GM06990 (cell line): Measurements from ENCODE around the gene CACNA2D2.

Experiments used
- DNase-seq: peaks from one replicate; pipeline ENCODE4 v3.0.0-alpha.2; 2011; ENCODE audit not compliant: insufficient read length; ENCODE audit errors: extremely low read depth
- H3K27me3 ChIP-seq: replicated peaks from 2 replicates; pipeline ENCODE4 v1.6.0; 2011; ENCODE audit warnings: low read length; ENCODE audit not compliant: control insufficient read depth, insufficient read depth
- H3K36me3 ChIP-seq: 2 replicates; pipeline ENCODE4 v1.5.1; 2011; ENCODE audit warnings: low read length; ENCODE audit not compliant: control insufficient read depth, insufficient read depth
- H3K4me3 ChIP-seq: replicated peaks from 2 replicates; pipeline ENCODE4 v1.5.1; 2011; ENCODE audit warnings: low read depth, mild to moderate bottlenecking, control low read depth, low read length
- TF ChIP-seq, protein P1 (sequence below): IDR thresholded peaks from 2 replicates; pipeline ENCODE4 v1.5.1; 2011; ENCODE audit warnings: low read length, control low read depth, mild to moderate bottlenecking, inconsistent platforms; ENCODE audit not compliant: insufficient read depth, poor library complexity, severe bottlenecking

CACNA2D2 gene

DNA sequence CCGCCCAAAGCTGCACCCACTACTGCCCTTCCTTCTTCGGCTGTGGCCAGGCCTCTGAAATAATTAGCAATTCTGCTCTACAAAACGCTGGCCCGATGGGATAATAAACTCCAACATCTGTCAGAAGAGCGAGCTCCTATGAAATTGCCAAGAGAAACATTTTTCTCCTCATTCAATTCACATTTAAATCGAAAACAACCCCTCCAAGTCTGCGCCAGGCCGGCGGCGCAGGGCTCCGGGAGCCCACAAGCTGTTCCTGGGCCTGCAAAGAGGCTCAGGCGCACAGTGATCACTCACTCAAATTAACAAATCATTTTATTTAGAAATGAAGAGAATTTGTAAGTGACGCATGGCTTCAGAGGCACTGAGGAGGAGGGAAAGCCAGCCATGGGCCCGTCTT, 88.8 kb downstream of the CACNA2D2 start:
- no peaks in the 10 kb centered on the region for H3K36me3 ChIP-seq
- H3K4me3 ChIP-seq = no peak overlapping the region
- H3K27me3 ChIP-seq = no peaks in the 10 kb centered on the region; the same call in none of the 2 replicates
- TF ChIP-seq, protein P1, sequence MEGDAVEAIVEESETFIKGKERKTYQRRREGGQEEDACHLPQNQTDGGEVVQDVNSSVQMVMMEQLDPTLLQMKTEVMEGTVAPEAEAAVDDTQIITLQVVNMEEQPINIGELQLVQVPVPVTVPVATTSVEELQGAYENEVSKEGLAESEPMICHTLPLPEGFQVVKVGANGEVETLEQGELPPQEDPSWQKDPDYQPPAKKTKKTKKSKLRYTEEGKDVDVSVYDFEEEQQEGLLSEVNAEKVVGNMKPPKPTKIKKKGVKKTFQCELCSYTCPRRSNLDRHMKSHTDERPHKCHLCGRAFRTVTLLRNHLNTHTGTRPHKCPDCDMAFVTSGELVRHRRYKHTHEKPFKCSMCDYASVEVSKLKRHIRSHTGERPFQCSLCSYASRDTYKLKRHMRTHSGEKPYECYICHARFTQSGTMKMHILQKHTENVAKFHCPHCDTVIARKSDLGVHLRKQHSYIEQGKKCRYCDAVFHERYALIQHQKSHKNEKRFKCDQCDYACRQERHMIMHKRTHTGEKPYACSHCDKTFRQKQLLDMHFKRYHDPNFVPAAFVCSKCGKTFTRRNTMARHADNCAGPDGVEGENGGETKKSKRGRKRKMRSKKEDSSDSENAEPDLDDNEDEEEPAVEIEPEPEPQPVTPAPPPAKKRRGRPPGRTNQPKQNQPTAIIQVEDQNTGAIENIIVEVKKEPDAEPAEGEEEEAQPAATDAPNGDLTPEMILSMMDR = no peak
- no peak for DNase-seq

DNA sequence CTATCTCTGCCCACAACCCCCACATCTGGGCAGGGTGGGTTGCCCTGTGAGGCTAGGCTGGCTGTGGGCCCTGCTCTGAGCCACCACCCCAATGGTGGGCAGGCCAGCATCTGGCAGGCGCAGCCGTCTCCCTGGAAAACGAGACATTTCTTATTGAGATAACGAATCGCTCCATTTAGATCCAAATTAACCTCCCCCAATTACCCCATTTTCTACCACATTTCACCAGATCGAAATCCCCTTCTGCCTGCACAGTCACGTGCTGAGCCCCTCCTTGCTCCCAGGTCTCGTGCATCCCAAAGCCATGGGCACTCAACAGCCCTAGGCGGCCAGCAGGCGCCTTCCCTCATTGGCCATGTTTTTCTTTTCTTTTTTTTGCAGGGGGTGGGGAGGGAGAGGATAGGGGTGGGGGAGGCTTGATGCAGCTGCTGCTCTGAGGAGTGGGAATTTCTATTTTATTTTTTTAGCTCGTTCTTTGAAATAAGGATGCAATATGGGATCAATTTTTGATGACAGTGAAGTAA, 91.1 kb downstream of the CACNA2D2 start:
- Histone ChIP-seq H3K36me3 (no peaks in the 10 kb centered on the region), H3K27me3 (peaks cover 4% of the 10 kb centered on the region), H3K4me3 (no peak overlapping the region)
- no peak for DNase-seq
- TF ChIP-seq, protein P1 = no peak

DNA sequence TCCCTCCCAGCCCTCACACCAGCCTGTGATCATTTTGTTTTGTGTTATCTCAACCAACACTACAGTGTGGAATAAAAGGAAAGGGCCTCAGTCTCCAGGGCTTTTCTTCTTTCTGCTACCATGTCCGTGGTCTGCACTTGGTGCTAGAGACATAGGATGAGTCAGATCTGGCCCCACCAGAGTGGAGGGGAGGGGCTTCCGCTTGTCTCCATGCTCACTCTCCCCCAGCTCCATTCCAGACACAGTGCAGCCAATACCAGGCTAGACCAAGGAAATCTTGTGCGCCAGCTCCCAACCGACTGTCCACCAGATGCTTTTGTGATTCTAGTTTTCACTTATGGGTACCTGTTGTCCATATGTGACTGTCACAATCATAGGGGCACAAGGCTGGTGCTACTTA, 92.2 kb downstream of the CACNA2D2 start:
- no peak overlapping the region for H3K4me3 ChIP-seq
- DNase-seq = no peak
- TF ChIP-seq, protein P1 = no peak
- no peaks in the 10 kb centered on the region for H3K36me3 ChIP-seq
- peaks cover 4% of the 10 kb centered on the region for H3K27me3 ChIP-seq

DNA sequence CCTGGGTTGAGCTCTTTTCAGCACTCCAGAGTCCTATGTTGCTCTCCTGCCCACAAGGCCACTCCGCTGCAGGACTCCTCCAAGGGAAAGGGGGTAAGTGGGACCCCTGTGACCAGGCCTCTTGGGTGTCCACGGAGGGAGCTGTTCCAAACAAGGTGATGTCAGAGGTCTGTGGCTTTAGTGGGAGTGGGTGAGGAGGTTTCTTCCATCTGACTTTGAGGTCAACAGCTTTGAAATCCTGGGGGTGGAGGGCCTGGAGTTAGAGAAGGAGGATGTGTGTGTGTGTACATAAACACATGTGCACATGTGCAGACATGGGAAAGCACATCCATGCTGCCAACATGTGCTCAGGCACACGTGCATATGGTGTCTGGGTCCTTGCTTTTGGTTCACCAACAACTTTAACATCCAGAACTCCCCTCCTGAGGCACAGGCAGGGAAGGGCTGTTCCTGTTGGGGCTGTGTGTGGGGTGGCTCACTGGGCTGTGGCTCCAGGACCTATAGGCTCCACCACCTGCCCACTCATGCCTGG, 92.8 kb downstream of the CACNA2D2 start:
- peaks cover 4% of the 10 kb centered on the region for H3K27me3 ChIP-seq
- TF ChIP-seq, protein P1 = no peak
- no peak overlapping the region for H3K4me3 ChIP-seq

DNA sequence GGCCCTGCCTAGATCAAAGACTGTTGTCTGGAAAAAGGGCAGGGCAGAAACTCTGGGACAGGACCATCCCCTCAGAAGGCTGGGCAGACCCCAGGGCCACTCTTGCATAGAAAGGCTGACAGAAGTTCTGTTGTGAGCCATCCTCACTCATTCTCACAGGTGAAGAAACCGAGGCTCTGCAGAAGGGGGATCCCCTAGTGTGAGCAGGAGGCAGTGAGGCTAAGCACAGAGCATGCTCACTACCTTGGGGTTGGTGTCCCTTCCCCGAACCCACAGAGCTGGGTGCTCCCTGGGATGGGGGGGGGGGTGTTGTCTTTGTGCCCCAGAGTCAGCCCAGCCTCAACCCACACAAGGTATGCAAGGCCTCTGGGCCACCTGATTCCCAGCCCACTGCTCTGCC, 93.2 kb downstream of the CACNA2D2 start:
- Histone ChIP-seq H3K36me3 (no peaks in the 10 kb centered on the region), H3K4me3 (no peak overlapping the region), H3K27me3 (peaks cover 4% of the 10 kb centered on the region)
- no peak for DNase-seq
- TF ChIP-seq, protein P1 = no peak

More for the DNA sequence above, 92.8 kb downstream of the CACNA2D2 start:
- no peak for DNase-seq
- no peaks in the 10 kb centered on the region for H3K36me3 ChIP-seq
